Astrocyte (in vitro differentiated cells and primary cell): ENCODE measurements around the gene ARAP1. TPM values are rescaled to one million over a fixed set of nuclear protein-coding genes. Genes with fewer than 3 reads are reported as not detected.

Experiments used
- DNase-seq: peaks from one replicate; pipeline ENCODE4 v3.0.0-alpha.2; 2010; ENCODE audit warnings: low read depth
- FAIRE-seq: peaks from 2 replicates; lab custom pipeline; 2011; peaks lifted over from hg19 to GRCh38; lab: Jason Lieb, UNC
- H2AFZ ChIP-seq: 2 replicates; pipeline ENCODE4 v1.6.0; 2012; ENCODE audit warnings: low read depth, low read length, inconsistent platforms
- H3K27ac ChIP-seq: 2 replicates; pipeline ENCODE4 v1.5.1; 2011; ENCODE audit warnings: low read depth, low read length, inconsistent platforms
- H3K27me3 ChIP-seq: 2 replicates; pipeline ENCODE4 v1.6.0; 2011; ENCODE audit warnings: low read length, inconsistent platforms; ENCODE audit not compliant: insufficient read depth
- H3K36me3 ChIP-seq: 2 replicates; pipeline ENCODE4 v1.5.1; 2011; ENCODE audit warnings: low read length, inconsistent platforms; ENCODE audit not compliant: insufficient read depth
- H3K4me1 ChIP-seq: 2 replicates; pipeline ENCODE4 v1.5.1; 2011; ENCODE audit warnings: low read length, inconsistent platforms; ENCODE audit not compliant: insufficient read depth
- H3K4me2 ChIP-seq: 2 replicates; pipeline ENCODE4 v1.6.0; 2012; ENCODE audit warnings: low read length, inconsistent platforms
- H3K4me3 ChIP-seq: 2 replicates; pipeline ENCODE4 v1.5.1; 2011; ENCODE audit warnings: low read depth, mild to moderate bottlenecking, low read length, inconsistent platforms; ENCODE audit not compliant: insufficient read depth
- H3K79me2 ChIP-seq: 2 replicates; pipeline ENCODE4 v1.6.0; 2012; ENCODE audit warnings: mild to moderate bottlenecking, low read length, inconsistent platforms; ENCODE audit not compliant: insufficient read depth
- H3K9ac ChIP-seq: 2 replicates; pipeline ENCODE4 v1.6.0; 2012; ENCODE audit warnings: mild to moderate bottlenecking, low read length, inconsistent platforms
- H3K9me3 ChIP-seq: 2 replicates; pipeline ENCODE4 v1.5.1; 2012; ENCODE audit warnings: low read depth, mild to moderate bottlenecking, low read length, inconsistent platforms; ENCODE audit not compliant: insufficient read depth
- H4K20me1 ChIP-seq: 2 replicates; pipeline ENCODE4 v1.6.0; 2012; ENCODE audit warnings: low read length, inconsistent platforms; ENCODE audit not compliant: insufficient read depth
- H3K27ac Mint-ChIP-seq: one replicate; pipeline ENCODE4 v1.8.0; 2021; ENCODE audit warnings: mild to moderate bottlenecking, mixed read lengths; ENCODE audit not compliant: unreplicated experiment
- H3K27me3 Mint-ChIP-seq: one replicate; pipeline ENCODE4 v1.8.0; 2021; ENCODE audit warnings: low read depth, mixed read lengths; ENCODE audit not compliant: unreplicated experiment
- H3K36me3 Mint-ChIP-seq: one replicate; pipeline ENCODE4 v1.8.0; 2021; ENCODE audit warnings: low read depth, mixed read lengths; ENCODE audit not compliant: unreplicated experiment
- H3K4me1 Mint-ChIP-seq: one replicate; pipeline ENCODE4 v1.8.0; 2021; ENCODE audit warnings: low read depth, mixed read lengths; ENCODE audit not compliant: unreplicated experiment
- H3K4me3 Mint-ChIP-seq: one replicate; pipeline ENCODE4 v1.8.0; 2021; ENCODE audit warnings: mild to moderate bottlenecking, moderate library complexity, mixed read lengths; ENCODE audit not compliant: unreplicated experiment
- H3K9me3 Mint-ChIP-seq: one replicate; pipeline ENCODE4 v1.8.0; 2021; ENCODE audit warnings: mild to moderate bottlenecking, mixed read lengths; ENCODE audit not compliant: unreplicated experiment
- EZH2 ChIP-seq: IDR thresholded peaks from 2 replicates; pipeline ENCODE4 v1.6.1; 2012; ENCODE audit warnings: mild to moderate bottlenecking, low read length, inconsistent platforms; ENCODE audit not compliant: insufficient read depth
- total RNA-seq: library from RNA; stranded (reverse); gene quantifications from 2 replicates; pipeline ENCODE4 v1.2.1, GENCODE V29; 2021
- TF ChIP-seq, protein P1 (sequence below): IDR thresholded peaks from 2 replicates; pipeline ENCODE4 v1.5.1; 2011; ENCODE audit warnings: low read depth, mild to moderate bottlenecking, inconsistent platforms, low read length, moderate library complexity; ENCODE audit not compliant: insufficient read depth

The ARAP1 gene
- total RNA-seq, 1 donor from 2014 or later = 31.9 TPM

DNA sequence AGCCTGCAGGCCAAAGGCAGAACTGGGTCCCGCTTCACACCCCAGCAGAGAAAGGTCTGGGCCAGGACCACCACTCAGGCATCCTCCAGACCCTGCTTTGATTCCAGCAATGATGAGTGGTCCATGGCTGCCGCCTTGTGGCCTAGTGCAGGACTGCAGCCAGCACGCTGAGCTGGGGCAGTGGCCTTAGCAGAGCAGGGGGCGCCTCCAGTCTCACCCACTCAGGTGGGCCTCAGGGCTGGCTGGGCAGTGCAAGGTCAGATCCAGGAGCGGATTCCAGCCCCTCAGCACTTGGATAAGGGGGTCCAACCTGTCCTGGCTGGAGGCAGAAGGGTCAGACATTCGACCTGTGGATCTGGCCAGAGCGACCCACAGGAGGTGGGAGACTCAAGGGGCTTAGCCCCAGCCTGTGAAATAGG, 68.4 kb downstream of the ARAP1 start:
- DNase-seq (no peak), FAIRE-seq (no peak)
- no peak overlapping the region for H2AFZ ChIP-seq
- H3K4me1 ChIP-seq = no peaks in the 10 kb centered on the region
- H3K27ac ChIP-seq = no peak overlapping the region
- H3K9ac ChIP-seq = no peak overlapping the region
- H3K9me3 Mint-ChIP-seq = no peaks in the 10 kb centered on the region
- no peak overlapping the region for H3K4me3 ChIP-seq
- H3K79me2 ChIP-seq = no peaks in the 10 kb centered on the region
- no peak overlapping the region for H3K27ac Mint-ChIP-seq
- H3K36me3 ChIP-seq = no peaks in the 10 kb centered on the region
- peaks cover 20% of the 10 kb centered on the region for H3K27me3 Mint-ChIP-seq
- H3K4me3 Mint-ChIP-seq = no peak overlapping the region
- peaks cover 14% of the 10 kb centered on the region for H3K36me3 Mint-ChIP-seq
- H3K4me2 ChIP-seq = no peak overlapping the region
- peaks cover 4% of the 10 kb centered on the region for H3K27me3 ChIP-seq
- peaks cover 16% of the 10 kb centered on the region for H3K4me1 Mint-ChIP-seq
- H3K9me3 ChIP-seq = no peaks in the 10 kb centered on the region
- TF ChIP-seq EZH2 = no peak
- TF ChIP-seq, protein P1, sequence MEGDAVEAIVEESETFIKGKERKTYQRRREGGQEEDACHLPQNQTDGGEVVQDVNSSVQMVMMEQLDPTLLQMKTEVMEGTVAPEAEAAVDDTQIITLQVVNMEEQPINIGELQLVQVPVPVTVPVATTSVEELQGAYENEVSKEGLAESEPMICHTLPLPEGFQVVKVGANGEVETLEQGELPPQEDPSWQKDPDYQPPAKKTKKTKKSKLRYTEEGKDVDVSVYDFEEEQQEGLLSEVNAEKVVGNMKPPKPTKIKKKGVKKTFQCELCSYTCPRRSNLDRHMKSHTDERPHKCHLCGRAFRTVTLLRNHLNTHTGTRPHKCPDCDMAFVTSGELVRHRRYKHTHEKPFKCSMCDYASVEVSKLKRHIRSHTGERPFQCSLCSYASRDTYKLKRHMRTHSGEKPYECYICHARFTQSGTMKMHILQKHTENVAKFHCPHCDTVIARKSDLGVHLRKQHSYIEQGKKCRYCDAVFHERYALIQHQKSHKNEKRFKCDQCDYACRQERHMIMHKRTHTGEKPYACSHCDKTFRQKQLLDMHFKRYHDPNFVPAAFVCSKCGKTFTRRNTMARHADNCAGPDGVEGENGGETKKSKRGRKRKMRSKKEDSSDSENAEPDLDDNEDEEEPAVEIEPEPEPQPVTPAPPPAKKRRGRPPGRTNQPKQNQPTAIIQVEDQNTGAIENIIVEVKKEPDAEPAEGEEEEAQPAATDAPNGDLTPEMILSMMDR = peak; percentile 86
- H4K20me1 ChIP-seq = peaks cover 51% of the 10 kb centered on the region

DNA sequence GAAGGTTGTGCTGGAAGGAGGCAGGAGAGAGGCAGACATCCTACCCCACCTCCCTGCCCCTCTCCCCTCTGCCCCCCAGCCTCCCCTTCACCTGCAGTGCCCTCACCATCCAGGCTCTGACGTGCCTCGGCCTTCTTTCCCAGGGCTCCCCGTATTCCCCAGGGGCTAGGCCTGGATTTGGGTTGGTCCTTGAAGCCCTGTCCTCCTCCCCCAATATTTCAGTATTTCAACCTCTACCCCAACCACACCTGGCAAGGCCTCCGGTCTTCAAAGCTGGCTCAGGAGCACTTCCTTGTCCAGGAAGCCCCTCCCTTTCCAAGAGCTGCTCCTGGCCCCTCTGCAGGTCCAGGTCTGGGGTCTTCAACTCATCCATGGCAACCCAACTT, 69.4 kb downstream of the ARAP1 start:
- H3K4me3 Mint-ChIP-seq = no peak overlapping the region
- H3K27me3 Mint-ChIP-seq = peaks cover 29% of the 10 kb centered on the region
- TF ChIP-seq, protein P1 = no peak
- TF ChIP-seq EZH2 = no peak
- Histone ChIP-seq H3K27ac (no peak overlapping the region), H3K9ac (no peak overlapping the region), H2AFZ (no peak overlapping the region), H3K27me3 (peaks cover 10% of the 10 kb centered on the region), H4K20me1 (peaks cover 51% of the 10 kb centered on the region), H3K4me2 (no peak overlapping the region), H3K4me3 (no peak overlapping the region), H3K36me3 (no peaks in the 10 kb centered on the region), H3K79me2 (no peaks in the 10 kb centered on the region), H3K9me3 (no peaks in the 10 kb centered on the region), H3K4me1 (no peaks in the 10 kb centered on the region)
- DNase-seq (no peak), FAIRE-seq (no peak)
- peaks cover 10% of the 10 kb centered on the region for H3K36me3 Mint-ChIP-seq
- peaks cover 16% of the 10 kb centered on the region for H3K4me1 Mint-ChIP-seq
- no peak overlapping the region for H3K27ac Mint-ChIP-seq
- H3K9me3 Mint-ChIP-seq = no peaks in the 10 kb centered on the region

DNA sequence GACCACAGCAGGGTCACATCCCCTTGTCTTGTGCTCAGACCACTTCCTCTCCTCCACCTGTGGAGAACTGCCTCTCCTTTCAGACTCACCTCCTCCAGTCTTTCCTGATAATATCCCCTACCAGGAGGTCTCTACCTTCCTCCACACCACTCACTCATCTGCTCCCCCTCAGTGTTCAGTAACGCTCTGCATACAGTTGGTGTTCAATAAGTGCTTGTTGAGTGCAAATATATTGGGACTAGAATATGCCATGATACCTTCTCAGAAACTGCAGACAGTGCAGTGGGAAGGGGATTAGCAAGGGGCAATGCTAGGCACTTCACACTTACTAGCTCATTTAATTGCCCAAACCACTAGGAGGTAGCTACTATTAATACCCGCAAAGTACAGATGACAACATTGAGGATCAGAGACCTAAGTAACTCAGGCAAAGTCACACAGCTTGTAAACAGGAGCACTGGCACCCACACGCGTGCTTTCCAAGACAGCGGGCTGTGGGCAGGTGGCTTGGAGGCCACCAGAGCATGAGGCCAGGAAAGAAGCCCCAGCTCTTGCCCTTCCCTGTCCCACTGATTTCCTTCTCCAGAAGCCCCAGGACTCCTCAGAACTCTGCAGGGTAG, 69.9 kb downstream of the ARAP1 start:
- Histone ChIP-seq H3K79me2 (no peaks in the 10 kb centered on the region), H3K9me3 (no peaks in the 10 kb centered on the region), H3K9ac (no peak overlapping the region), H2AFZ (no peak overlapping the region), H3K36me3 (no peaks in the 10 kb centered on the region), H3K27me3 (peaks cover 11% of the 10 kb centered on the region), H4K20me1 (peaks cover 49% of the 10 kb centered on the region), H3K4me1 (no peaks in the 10 kb centered on the region), H3K4me3 (no peak overlapping the region), H3K27ac (no peak overlapping the region), H3K4me2 (no peak overlapping the region)
- no peak overlapping the region for H3K27ac Mint-ChIP-seq
- DNase-seq (no peak), FAIRE-seq (no peak)
- H3K4me1 Mint-ChIP-seq = peaks cover 16% of the 10 kb centered on the region
- peaks cover 10% of the 10 kb centered on the region for H3K36me3 Mint-ChIP-seq
- TF ChIP-seq EZH2 = no peak
- TF ChIP-seq, protein P1 = no peak
- no peak overlapping the region for H3K4me3 Mint-ChIP-seq
- no peaks in the 10 kb centered on the region for H3K9me3 Mint-ChIP-seq
- H3K27me3 Mint-ChIP-seq = peaks cover 33% of the 10 kb centered on the region
